GM13976 (cell line): ENCODE results near the gene NBEAL2.

Experiments
- DNase-seq: peaks from one replicate; pipeline ENCODE4 v3.0.0; 2012; ENCODE audit warnings: low spot score
- in situ Hi-C: fragments of 300-500 bp; cut with MboI; formaldehyde crosslinking; loops from one replicate; pipeline ENCODE4 v1.12.0; 2022; ENCODE audit warnings: low sequenced_read_pairs, mixed read lengths, inconsistent platforms; ENCODE audit not compliant: unreplicated experiment
- TF ChIP-seq, protein P1 (sequence below): IDR thresholded peaks from 2 replicates; pipeline ENCODE4 v1.5.1; 2012; ENCODE audit warnings: borderline replicate concordance, mild to moderate bottlenecking; ENCODE audit not compliant: insufficient read depth; ENCODE audit errors: extremely low read depth, missing control alignments, control extremely low read depth

The NBEAL2 gene

DNA sequence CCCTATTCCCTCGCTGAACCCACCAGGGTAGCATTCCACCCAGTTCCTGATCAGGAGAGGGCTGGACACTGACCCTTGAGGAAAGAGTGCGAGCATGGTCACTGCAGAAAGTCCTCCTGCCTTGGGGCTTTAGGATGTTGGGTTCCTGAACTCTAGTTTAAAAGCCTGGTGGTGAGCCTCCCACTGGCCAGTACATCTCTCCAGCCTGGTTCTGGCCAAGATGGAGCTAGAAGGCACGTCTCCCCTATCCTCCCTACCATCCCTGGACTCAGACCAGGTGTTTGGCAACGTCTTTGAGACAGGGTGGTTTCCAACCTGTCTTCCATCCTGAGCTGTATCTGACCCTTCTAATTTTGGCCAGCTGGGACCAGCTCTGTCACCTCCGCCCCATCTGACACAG lies 31.4 kb downstream of the NBEAL2 start:
- in situ Hi-C loops: loop anchor here (25.0 kb wide), 1 partner anchor 351 kb away; no protein-coding TSS in a partner anchor
- no peak for DNase-seq
- TF ChIP-seq, protein P1, sequence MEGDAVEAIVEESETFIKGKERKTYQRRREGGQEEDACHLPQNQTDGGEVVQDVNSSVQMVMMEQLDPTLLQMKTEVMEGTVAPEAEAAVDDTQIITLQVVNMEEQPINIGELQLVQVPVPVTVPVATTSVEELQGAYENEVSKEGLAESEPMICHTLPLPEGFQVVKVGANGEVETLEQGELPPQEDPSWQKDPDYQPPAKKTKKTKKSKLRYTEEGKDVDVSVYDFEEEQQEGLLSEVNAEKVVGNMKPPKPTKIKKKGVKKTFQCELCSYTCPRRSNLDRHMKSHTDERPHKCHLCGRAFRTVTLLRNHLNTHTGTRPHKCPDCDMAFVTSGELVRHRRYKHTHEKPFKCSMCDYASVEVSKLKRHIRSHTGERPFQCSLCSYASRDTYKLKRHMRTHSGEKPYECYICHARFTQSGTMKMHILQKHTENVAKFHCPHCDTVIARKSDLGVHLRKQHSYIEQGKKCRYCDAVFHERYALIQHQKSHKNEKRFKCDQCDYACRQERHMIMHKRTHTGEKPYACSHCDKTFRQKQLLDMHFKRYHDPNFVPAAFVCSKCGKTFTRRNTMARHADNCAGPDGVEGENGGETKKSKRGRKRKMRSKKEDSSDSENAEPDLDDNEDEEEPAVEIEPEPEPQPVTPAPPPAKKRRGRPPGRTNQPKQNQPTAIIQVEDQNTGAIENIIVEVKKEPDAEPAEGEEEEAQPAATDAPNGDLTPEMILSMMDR: no peak

DNA sequence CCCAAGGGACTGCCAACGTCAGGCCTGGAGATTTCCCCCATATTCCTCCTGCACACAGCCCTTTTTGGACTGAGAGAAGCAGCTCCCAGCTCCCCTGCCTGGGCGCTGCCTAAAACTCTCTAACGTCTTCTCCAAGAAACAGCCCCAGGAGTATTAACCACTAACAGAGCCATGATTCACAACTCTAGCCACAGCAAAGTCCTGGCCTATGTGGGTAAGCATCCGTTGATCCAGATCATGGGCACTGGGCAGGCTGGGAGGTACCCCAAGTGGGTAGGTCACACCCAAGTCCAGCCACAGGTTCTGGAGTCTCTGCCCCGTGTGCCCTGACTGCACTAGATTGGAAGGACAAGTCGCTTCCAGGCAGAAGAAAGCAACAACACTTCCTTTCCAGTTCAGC lies 31.9 kb downstream of the NBEAL2 start:
- in situ Hi-C loops: loop anchor here (25.0 kb wide), 1 partner anchor 351 kb away; no protein-coding TSS in a partner anchor

DNA sequence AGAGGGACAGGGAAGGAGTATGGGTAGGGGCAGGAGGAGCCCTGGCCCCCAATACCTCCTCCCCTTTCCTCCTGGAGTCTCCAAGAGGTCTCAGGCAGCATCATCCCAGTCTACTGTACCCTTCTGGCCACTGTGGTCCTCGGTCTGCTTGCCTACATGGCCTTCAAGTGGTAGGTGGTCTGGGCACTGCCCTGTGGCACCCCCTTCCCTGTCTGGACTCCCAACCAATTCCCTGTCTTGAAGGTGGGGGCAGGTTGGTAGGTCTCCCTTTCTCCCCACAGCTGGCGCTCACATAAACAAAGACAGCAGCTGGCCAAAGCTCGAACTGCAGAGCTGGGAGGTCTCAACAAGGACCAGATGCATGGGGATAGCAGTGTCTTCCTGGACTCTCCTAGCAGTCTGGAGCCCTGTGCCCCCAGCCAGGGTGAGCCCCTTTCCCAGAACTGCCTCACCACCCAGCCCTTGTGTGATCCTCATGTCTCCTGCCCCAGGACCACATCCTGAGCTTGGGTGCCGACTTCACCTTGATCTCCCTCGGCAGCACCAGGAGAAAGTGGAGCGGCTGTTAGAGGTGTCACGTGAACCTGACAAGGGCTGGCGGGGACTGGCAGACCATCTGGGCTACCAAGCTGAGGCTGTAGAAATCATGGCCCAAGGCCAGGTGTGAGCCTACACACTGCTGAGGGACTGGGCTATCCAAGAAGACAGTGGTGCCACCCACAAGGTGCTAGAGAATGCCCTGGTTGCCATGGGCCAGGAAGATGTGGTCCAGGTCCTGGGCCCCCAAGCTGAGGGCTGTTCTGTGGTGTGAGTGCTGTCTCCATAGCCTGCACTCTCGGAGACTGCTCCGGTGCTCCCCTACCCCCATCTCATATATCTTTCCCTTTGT lies 33.1 kb downstream of the NBEAL2 start:
- in situ Hi-C loops: loop anchor here (25.0 kb wide), 1 partner anchor 350 kb away; no protein-coding TSS in a partner anchor
- TF ChIP-seq, protein P1: no peak
- DNase-seq: no peak

More for the DNA sequence above, 31.9 kb downstream of the NBEAL2 start:
- no peak for DNase-seq
- TF ChIP-seq, protein P1: no peak

DNA sequence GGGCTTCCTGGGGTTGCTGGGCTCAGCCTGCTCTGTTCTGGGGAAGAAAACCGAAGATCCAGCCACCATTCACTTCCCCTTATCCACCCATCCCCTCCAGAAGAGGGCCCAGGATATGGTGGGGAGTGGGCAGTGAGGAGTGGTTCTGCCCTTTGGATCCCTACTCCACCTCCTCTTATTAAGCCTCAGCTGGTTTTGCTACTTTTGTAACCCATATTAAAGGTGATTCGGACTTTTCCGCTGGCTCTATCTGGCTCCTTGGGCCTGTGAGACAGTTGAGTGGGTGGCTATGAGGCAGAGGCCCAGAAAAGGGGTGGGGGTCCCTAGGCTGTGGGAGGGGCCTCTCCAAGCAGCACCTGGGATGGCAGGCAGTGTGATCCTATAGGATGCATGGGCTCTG lies 33.8 kb downstream of the NBEAL2 start:
- DNase-seq: no peak
- in situ Hi-C loops: loop anchor here (25.0 kb wide), 1 partner anchor 349 kb away; no protein-coding TSS in a partner anchor
- TF ChIP-seq, protein P1: no peak

DNA sequence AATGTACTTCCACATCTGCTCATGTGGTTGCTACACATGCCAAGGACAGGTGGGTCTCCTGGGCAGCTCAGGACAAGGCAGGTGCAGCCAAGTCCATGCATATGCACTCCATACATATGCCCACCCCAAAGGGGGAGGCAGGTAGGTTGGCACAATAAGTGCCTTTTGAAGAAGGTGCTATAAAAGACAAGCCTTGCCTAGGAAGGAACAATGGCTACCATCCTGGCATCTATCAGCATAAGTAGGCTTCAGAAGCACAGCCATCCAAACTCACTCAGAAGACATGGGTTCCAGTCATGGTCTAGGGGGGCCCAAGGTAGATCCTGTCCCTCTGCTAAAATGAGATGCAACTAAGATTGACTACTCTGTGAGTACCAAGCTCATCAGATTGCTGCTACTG lies 34.6 kb downstream of the NBEAL2 start:
- TF ChIP-seq, protein P1: no peak
- in situ Hi-C loops: loop anchor here (25.0 kb wide), 1 partner anchor 348 kb away; no protein-coding TSS in a partner anchor
- no peak for DNase-seq

DNA sequence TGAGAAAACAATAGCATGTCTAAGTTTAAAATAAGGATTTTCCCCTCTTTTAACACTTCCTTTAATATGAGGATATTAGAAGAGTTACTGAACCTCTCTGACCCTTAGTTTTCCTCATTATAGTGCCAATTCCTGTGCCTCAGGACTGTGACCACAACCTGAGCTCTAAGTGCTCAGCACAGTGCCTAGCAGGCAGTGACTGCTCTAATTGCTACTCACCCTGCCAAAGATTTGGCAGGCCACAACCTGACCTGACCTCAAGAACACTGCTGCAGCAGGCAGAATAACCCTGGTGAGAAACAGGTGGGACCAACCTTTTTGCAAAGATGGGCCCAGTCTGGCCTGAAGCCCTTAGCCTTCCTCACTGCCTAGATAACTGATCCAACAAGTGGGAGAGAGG lies 35.7 kb downstream of the NBEAL2 start:
- in situ Hi-C loops: loop anchor here (25.0 kb wide), 1 partner anchor 347 kb away; no protein-coding TSS in a partner anchor
- TF ChIP-seq, protein P1: no peak
- no peak for DNase-seq
